Inferior parietal cortex (tissue), 1 donor: ENCODE measurements around the gene PNKD.

Experiments used
- DNase-seq: peaks from one replicate; pipeline ENCODE4 v3.0.0-alpha.2; 2016; ENCODE audit errors: extremely low spot score

PNKD gene, protein sequence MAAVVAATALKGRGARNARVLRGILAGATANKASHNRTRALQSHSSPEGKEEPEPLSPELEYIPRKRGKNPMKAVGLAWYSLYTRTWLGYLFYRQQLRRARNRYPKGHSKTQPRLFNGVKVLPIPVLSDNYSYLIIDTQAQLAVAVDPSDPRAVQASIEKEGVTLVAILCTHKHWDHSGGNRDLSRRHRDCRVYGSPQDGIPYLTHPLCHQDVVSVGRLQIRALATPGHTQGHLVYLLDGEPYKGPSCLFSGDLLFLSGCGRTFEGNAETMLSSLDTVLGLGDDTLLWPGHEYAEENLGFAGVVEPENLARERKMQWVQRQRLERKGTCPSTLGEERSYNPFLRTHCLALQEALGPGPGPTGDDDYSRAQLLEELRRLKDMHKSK

DNA sequence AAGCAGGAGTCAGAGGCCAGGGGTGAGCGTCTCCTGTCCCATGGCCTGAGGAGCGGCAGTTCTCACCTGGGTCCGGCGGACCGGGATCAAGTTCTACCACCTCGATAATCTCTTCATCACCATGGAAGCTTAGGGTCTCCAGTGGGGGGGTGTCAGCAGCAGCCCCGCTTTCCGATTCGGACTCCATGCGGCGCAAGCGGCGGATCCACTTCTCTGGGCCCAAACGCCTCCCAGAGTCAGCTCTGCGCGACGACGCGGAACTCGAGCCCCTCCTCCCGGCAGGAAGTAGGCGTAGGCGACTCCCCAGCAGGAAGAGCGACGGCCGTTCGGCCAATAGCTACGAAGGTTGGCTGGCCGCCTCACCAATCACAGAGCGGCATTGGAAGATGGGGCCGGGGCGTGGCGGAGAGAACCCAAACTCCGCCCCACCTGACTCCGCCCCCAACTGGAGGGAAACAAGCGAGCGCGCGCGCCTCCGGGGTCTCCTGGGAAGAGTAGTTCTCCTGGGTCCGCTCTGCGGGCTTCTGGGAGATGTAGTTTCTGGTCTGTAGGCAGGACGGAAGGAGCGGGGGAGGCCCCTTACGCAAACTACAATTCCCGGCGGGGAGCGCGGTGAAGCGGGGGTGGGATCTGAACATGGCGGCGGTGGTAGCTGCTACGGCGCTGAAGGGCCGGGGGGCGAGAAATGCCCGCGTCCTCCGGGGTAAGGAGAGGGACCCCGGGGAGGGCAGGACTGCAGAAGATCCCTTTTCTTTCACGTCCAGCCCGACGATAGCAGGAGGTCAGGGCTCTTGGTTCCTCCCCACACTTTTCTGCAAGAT, at the start of gene PNKD, which contains the start of gene AAMP:
TSS of gene PNKD (plus strand) at position 620 of the 821 bp plus-strand sequence. CDS start at position 637, 17 bp downstream.
TSS of gene AAMP (minus strand) at position 238 of the 821 bp plus-strand sequence. CDS start at position 187, 51 bp downstream.
- peak; percentile 99 for DNase-seq

DNA sequence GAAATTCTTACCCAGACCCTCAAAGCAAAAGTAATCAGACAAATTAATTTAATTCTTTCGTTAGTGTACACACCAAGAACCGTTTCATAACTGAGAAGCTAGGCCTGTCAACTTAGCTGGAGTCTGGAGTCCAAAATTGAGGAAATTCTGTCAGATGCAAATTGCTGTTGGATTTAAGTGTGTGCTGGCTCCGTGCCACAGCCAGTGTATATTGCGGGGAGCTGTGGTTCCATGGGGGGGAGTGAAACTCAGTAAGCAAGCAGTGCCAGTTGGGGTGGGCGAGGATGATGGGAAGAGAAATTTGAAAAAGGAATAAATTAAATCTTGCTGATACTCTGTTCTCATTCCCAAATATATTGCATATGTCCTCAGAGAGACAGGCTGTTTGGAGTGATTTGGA, 49.3 kb upstream of the PNKD start:
- DNase-seq: no peak

DNA sequence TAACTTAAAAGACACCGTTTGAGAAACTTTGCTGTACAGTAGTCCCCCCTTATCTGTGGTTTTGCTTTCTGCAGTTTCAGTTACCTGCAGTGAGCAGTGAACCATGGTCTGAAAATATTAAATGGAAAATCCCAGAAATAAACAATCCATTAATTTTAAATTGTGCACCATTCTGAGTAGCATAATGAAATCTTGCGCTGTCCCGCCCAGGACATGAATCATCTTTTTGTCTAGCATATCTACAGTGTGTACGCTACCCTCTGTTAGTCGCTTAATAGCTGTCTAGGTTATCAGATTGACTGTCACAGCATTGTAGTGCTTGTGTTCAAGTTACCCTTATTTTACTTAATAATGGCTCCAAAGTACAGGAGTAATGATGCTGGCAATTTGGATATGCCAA, 47.3 kb upstream of the PNKD start:
- DNase-seq: no peak

DNA sequence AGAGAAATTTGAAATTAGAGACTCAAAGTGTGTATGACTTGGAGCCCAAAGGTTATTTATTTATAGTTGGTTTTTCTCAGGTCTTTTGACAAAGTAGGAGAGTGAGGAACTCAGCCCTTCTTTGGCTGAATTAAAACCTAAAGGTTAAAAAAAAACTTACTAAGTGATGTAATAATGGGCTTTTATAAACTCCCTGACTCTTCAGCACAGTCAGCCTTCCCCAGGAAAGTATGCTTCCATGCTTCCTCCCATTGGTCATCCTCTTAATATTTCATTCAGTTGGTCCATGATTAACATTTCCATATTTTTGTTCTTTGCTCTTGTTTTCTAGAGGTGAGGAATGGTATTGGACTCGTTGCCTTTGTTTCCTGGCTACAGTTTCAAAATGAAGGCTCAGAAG, 46.1 kb upstream of the PNKD start:
- no peak for DNase-seq

DNA sequence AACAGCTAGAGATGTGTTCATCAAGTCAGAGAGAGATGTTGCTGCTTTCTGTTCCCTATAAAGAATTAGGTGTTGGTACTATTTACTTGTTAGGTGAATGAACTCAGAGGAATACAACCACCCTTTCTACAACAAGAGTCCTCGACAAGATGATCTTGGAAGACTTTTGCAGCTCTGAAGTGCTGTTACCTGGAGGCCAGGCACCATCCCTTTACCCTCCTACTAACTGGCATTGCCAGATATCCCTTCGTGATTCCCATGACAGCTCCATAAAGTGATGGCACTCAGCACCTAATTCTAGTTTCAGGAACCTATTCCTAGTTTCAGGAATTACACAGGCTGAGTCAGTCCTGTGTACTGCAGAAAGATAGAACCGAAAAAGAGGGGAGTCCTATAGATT, 43.4 kb upstream of the PNKD start:
- no peak for DNase-seq

DNA sequence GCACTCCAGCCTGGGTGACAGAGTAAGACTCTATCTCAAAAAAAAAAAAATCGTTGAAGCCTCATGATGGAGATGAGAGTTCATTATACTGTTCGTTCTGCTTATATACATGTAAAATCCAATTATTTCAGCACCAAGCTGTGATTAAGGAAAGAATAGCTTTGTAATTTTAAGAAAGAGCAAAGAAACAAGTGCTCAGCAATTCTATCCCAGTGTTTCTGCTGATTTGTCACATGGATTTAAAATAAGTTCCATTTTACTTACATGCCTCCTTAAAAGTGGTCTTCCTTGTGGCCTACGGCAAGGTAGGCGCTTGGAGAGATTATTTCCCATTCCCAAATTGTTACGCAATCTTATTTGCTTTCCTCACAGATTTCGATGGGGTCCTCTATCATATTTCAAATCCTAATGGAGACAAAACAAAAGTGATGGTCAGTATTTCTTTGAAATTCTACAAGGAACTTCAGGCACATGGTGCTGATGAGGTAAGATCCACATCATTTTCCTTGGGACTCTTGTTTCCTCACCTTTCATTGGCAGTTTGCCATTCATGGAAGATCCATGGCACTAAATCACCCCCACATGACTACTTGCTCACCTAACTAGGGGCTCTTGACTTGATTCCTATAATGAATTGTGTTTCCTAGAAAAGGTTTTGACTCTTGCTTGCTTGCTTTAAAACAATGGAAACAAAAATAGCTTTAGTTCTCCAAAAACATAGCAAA, 41.8 kb upstream of the PNKD start:
- DNase-seq: no peak

DNA sequence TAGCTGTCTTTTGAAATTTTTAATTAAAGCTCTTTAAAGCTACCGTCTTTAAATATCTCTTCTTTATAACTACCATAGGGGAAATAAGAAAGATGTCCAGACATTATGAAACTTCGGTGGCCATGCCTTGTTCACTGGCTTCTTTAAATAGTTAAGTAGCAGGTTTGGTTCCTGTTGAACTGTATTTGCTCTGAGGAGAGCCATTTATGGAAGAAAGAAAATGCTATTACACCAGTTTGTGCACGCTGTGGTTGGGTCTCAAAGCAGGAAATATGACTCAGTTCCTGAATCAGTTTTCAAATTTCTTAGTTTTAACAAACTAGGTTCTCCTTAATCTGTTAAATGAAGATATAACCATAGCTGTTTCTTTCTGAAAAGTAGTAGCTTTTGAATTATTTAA, 41.1 kb upstream of the PNKD start:
- no peak for DNase-seq

DNA sequence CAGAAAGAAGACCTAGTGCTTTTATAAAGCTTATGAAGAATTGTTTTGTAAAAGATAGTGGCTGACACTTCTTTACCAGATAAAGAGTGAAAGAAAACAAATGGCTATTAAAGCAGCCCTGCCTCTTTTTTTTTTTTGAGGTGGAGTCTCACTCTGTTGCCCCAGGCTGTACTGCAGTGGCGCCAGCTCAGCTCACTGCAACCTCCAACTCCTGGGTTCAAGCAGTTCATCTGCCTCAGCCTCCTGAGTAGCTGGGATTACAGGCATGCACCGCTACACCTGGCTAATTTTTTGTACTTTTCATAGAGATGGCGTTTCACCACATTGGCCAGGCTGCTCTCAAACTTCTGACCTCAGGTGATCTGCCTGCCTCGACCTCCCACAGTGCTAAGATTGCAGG, 40.5 kb upstream of the PNKD start:
- no peak for DNase-seq

DNA sequence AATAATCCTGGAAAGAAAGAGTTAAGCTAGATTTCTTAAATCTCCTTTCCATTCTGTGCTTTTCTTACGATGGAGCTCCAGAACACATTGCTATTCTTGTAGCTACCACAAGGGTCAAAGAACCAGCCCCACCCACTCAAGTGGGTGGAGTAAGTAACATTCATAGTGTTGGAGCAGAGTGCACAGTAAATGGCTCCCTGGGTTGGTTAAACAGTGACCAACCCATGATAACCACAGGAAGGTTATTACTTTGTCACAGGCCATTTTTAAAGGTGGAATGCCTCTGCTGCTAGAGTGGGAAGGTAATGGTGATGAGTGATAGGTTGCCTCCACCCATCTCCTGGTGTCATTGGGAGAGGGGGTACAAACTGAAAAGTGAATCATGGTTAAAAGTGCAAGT, 39.4 kb upstream of the PNKD start:
- no peak for DNase-seq

DNA sequence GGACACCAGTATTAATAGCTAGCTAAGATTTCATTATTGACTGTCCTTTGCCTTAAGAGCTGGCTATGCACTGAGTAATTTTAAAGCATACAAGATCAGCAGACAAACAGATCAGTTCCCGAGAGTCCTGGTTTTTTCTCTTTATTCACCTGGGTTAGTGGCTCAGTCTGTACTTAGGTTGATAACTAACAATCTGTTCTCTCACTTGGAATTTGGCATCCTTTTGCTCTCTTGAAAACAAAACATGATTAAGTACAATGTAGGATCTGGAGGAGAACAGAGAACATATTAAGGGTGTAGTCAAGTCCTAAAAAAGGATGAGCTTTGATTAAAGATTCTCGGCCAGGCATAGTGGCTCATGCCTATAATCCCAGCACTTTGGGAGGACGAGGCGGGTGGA, 36.8 kb upstream of the PNKD start:
- no peak for DNase-seq

DNA sequence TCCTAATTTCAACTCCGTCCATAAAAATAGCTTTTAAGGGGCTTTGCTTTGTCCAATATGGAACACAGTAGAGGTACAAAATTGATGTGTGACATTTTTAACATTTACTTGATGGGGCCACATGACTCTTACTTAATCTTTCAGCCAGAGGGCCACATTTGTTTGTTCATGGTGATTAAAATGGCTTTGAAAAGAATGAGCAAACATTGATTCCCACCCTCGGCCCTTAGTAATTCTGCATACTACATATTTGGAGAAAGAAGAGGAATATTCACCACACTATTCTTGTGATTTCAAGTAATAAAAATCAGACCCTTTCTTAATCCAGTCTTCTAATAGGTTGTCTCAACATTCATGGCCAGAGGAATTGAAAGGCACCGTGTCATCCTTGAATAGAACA, 35.8 kb upstream of the PNKD start:
- no peak for DNase-seq

DNA sequence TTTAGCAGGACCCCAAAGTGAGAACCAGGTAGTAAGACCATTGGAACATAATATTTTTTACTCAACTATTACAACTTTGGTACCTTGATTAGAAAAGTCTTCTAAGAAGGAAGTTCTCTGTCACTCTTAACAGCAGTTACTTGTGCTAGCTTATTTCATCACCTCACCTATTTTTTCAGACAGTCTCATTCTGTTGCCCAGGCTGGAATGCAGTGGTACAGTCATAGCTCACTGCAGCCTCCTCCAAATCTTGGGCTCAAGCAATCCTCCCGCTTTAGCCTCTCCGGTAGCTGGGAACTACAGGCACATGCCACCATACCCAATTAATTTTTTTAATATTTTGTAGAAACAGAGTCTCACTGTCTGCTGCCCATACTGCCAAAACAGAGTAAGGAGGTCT, 35.3 kb upstream of the PNKD start:
- no peak for DNase-seq

DNA sequence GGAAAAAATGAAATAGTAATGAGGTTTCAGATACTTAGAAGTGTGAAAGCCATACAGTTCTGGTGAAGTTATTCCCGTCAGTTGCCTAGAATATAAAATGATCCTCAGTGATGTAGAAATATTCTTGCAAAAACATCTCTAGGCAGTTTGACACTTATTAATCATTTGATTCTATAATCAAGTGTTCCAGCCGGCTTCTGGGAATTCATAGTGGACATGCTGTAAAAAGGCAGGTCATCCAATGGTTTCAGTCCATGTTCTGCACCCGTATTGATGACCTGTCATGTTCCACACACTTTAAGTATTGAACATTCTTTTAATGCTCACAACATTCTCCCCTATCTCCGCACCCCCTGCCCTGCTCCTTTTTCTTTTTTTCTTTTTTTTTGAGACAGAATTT, 33.5 kb upstream of the PNKD start:
- DNase-seq: no peak

DNA sequence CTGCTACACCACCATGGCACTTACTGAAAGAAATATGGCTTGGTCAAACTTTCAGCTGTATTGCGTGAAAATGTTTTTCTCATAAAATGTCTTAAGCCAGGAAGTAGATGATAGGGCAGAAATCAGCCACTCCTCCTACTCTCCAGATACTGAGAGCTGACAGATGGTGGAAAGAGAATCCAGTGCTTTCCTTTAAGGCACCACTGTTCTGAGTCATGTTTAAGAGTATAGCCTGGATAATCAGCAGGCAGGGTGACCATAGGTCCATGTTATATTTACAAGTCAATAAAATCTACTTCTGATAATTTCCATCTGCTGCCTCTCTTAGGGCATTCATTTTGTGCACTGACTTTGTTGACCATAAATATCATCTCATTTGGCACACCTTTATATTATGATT, 31.4 kb upstream of the PNKD start:
- DNase-seq: no peak

DNA sequence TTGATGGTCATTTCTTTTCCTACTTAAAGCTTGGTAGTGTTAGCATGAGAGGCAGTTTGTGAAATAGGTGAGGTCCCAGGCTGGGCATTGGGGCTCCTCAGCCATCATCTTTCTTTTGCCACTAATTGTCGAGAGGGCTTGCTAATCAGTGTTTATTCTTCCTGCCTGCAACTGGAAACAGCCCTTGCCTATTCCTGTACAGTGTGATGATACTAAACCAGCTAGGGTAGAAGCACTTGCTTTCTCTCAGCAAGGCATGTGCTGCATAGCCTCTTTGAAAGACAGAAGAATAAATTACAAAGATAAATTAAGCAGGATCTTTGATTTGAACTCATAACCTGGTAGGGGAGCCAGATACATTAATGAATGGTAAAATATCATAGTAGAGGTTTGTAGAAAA, 26.1 kb upstream of the PNKD start:
- DNase-seq: no peak

DNA sequence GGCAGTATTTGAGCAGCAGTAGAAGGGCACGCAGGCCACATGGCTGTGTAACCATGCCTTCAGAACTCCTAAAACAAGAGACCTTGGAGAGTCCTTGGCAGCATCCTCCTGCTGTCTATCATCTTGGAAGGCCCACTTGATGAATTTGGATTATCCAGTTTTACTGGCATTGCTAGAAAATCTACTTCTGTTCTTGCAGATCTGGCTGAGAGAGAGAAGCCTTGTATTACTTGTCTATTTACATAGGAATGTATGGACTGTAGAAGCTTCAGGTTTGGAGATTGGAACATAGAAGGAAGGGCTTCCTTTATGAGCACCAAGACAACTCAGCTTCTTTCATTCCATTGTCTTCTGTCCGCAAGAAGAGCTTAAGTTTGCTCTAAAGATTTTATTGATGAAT, 25.7 kb upstream of the PNKD start:
- no peak for DNase-seq

DNA sequence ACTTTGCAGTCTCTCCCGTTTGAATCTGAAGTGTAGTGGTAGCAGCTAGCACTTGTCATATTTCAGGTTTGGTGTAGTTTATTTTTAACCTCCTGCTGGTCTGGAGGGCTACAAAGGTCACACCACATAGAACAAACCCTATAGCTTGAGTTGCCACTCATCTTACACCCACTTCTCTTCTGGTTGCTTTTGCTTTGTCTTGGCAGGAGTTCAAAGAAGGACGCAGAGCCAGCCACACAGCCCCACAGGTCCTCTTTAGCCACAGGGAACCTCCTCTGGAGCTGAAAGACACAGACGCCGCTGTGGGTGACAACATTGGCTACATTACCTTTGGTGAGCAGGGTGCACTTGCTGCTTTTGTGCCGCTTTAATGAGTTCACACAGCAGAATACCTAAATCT, 25.1 kb upstream of the PNKD start:
- no peak for DNase-seq

DNA sequence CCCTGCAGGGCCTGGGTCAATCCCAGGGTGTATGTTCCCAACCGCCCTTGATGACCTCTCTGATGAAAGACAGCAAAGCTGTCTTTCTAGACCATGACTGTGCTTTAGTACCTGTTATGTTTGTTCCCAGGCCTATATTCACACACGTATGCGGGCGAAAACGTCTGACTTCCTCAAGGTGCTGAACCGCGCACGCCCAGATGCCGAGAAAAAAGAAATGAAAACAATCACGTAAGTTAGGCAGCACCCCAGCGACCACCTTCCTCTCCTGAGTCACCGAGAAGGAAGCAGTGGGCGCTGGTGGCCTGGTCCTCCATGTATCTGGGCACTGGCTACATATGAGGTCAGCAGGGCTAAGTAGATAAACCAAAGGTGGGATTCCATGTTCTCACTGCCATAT, 20.6 kb upstream of the PNKD start:
- DNase-seq: no peak

DNA sequence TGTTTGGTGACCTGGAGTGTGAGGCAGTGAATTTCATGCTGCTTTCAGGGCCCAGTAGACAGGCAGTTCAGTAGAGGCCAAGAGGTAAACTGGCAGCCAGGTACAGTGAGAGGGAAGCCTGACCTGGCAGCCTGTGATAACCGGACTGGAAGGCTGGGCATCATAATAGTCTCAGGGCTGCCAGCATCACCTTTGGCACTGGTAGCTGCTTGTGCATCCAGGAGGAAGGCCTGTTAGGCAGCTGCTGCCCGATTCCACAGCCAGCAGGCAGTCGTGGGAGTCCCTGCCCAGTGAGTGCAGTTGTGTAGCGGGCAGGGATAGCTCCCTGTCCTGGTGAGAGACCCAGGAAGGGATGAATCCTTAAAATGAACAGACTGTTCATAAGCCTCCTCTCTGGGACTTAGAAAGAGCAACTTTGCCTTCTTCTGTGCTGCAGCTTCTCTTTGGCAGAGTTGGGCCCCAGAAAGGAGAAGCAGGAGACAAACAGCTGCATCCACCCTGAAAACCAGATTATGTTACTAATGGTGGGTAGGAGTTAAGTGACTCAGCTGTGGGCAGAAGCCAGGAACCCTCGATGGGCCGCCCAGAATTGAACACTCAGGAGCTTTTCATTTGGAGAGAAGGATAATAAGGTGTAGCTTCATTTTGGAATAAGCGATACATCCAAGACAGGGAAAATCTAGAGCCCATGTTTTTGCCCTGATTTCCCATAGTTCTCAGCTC, 17.6 kb upstream of the PNKD start:
- no peak for DNase-seq

DNA sequence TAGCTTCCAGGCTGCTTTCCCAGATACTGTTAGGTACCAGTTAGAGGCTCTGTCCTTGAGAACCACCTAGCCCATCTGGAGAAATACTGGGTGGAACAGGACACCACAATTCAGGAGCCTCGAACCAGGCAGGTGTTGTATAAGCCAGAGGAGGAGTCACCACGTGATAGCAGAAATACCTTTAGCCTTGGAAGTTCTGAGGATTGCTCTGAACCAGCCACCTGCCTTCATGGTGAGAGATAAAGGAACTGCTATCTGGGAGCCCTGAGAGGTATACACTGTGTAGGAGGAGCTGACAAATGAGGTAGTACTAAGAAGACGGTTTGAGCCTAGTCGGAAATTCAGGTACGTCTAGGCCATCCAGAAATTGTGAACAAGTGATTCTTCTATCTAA, 17.1 kb upstream of the PNKD start:
- DNase-seq: no peak

DNA sequence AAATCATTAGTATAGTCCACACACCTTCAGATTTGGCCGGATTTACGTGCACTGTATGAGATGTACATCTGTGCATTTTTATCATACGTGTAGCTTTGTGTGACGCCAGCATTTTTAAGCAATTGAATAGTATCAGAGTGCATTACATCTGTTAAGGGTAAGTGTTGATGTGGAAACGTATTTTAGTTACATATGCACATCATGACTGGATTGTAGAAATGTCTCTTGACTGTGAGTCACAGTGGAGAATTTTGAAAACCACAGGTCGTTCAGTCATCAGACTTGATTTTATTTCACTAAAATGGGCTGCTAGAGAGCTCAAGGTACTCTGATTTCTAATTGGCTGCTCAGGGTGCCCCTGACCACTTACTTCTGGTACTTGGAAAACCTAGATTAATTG, 14.9 kb upstream of the PNKD start:
- DNase-seq: no peak
